Endometrial microvascular endothelial cells (primary cell): ENCODE results near the gene ATAD3C. TPM values are rescaled to one million over a fixed set of nuclear protein-coding genes. Genes with fewer than 3 reads are reported as not detected.
"Not testable (repeated sequence)": the region's sequence is repeated elsewhere in the genome, so short reads cannot be mapped to it uniquely, and the experiment has no call there.

ENCODE experiments used
- in situ Hi-C: cut with HindIII; loops from 2 replicates; pipeline ENCODE4 v1.10.0; 2017; ENCODE audit warnings: low sequenced_read_pairs, low pct_unique_long_range_greater_than_20kb; ENCODE audit errors: inconsistent ontology term
- total RNA-seq: library from RNA; depleted of rRNA; stranded (reverse); fragments of >200 nt; gene quantifications from one replicate; pipeline ENCODE4 v1.2.3, GENCODE V29; 2015; ENCODE audit errors: inconsistent ontology term

The ATAD3C gene
- total RNA-seq, 1 donor from 2014 or later: under 0.01 TPM

GRCh38 chr1:1417825-1418463 is 31.5 kb upstream of the ATAD3C start:
- in situ Hi-C loops: not testable (repeated sequence)

GRCh38 chr1:1418464-1419362 is 30.8 kb upstream of the ATAD3C start:
- in situ Hi-C loops: no loop called here

- in situ Hi-C loops: no loop called here
These were observed 30.1 kb upstream of the ATAD3C start for GRCh38 chr1:1419363-1419812.

- in situ Hi-C loops: no loop called here
These were observed 29.5 kb upstream of the ATAD3C start for GRCh38 chr1:1419813-1420653.

GRCh38 chr1:1420654-1421141 is 28.8 kb upstream of the ATAD3C start:
- in situ Hi-C loops: no loop called here

- in situ Hi-C loops: no loop called here
These were observed 28.2 kb upstream of the ATAD3C start, which contains the start of gene ANKRD65 for GRCh38 chr1:1421147-1421906. Gene ANKRD65, minus strand, starts transcription at chr1:1421276. Its CDS starts 271 bp downstream, at chr1:1421005.

- in situ Hi-C loops: no loop called here
These were observed 27.5 kb upstream of the ATAD3C start for GRCh38 chr1:1421907-1422464.

GRCh38 chr1:1422465-1423244 is 26.8 kb upstream of the ATAD3C start:
- in situ Hi-C loops: no loop called here

- in situ Hi-C loops: no loop called here
These were observed 26.3 kb upstream of the ATAD3C start for GRCh38 chr1:1423245-1423597.

- in situ Hi-C loops: no loop called here
These were observed 24.8 kb upstream of the ATAD3C start for GRCh38 chr1:1424707-1425106.

- in situ Hi-C loops: no loop called here
These were observed 24.1 kb upstream of the ATAD3C start for GRCh38 chr1:1425426-1425752.

- in situ Hi-C loops: no loop called here
These were observed 23.6 kb upstream of the ATAD3C start for GRCh38 chr1:1425753-1426495.

GRCh38 chr1:1426496-1427105 is 22.9 kb upstream of the ATAD3C start:
- in situ Hi-C loops: no loop called here

- in situ Hi-C loops: no loop called here
These were observed 22.2 kb upstream of the ATAD3C start for GRCh38 chr1:1427106-1427819.

- in situ Hi-C loops: no loop called here
These were observed 21.7 kb upstream of the ATAD3C start for GRCh38 chr1:1427820-1428148.

GRCh38 chr1:1428174-1428573 is 21.3 kb upstream of the ATAD3C start:
- in situ Hi-C loops: no loop called here
